Measurements from ENCODE around the gene KCNH1.

Gene KCNH1

DNA sequence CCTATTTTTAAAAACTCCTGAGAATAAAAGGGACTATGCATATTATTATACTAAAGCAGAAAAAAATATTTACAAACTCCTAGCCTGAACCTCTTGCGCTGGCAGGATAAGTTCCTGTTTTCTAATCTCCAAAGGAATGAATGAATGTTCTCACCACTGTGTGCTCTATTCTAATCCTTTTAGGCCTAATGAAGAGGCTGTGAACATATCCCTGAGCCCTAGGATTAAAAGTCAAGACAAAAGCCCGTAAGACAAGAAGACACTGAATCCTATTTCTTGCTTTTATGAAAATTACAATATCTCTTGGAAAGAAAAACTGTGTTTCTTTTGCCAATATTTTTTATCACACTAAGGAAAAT is 487.7 kb downstream of the KCNH1 start:
- DNase-seq (ENCODE audit: low read depth) = no peak

DNA sequence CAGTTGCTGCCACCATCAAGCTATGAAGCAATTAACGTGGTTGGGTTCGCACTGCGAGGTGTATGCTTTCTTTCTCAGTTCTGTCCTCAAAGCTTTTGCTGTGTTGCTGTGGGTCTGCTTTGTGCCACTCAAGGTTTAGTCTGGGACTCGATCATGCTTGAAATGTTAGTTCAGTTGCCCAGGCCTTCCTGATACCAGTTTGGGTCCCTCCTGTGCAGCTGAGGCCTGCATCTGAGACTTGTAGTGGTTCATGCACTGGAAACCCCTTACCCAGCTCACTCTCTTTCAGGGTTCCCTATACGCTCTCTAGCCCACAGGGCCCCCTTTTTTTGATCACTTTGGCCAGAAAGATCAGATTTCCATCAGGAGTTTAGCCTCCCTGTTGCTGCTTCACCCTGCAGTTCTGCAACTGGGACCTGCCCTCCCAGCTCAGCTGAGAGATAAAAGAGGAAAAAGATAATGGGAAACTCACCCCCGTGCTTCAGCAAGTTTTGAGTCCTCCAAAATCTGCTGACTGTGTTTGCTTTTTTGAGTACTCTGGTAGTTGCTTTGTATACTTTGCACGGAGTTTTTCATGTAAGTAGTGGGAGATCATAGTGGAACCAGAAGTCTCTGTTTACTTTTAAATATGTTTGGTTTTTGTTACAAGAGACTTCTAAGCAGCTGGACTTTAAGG is 488.2 kb downstream of the KCNH1 start:
- no peak for DNase-seq (ENCODE audit: low read depth)

DNA sequence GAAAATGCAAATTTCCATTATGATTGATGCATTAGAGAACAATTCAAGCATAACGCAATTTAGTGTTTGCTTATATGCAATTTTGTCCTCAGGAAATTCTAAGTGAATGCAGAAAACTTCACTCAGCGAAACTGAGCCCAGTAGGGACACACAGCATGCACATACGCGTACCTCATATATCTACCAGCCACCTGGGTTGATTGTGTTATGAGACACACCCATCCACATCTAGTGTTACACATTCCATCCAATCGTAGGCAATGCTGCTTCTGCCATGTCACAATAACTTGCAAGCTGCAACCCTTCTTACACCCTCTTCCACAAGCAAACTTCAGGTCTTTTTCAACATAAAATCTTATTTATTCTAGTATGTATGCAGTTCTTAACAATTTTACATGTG is 492.4 kb downstream of the KCNH1 start:
- DNase-seq (ENCODE audit: low read depth) = no peak

DNA sequence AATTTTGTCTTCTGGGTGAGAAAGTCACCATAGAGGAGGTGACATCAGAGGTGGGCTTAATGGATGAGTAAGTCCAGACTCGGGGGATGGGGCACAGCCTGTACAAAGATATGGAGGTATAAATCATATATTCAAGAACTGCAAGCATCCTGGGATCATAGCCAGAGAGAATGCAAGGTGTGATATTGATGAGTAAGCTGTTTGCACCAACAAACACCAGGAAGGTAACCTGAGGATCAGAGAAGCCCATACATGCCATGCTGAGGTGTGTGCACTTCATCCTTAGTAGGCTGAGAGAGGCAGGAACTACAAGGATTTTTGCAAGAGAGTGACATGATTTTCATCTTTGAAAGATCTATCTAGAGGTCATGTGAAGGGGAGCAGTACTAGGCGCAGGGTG is 498.8 kb downstream of the KCNH1 start:
- DNase-seq (ENCODE audit: low read depth) = no peak

DNA sequence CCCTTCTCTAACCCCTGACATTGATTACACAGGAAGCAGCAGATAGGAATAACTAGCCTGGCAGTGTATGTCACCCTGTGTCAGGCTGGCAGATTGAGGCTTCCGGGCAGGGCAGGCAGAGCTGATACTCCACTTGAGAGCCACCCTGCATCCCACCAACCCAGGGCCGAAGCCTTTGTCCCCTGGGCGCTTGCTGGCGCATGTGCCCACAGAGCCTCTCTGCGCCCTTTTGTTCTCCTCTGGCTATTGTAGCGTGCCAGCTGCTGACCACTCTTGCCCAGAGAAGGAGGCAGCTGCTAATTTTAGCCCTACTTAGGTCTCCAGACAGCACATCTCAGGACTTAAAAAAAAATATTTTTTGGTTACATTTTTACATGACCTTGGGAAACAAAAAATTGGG is 500.3 kb downstream of the KCNH1 start:
- DNase-seq (ENCODE audit: low read depth) = no peak

DNA sequence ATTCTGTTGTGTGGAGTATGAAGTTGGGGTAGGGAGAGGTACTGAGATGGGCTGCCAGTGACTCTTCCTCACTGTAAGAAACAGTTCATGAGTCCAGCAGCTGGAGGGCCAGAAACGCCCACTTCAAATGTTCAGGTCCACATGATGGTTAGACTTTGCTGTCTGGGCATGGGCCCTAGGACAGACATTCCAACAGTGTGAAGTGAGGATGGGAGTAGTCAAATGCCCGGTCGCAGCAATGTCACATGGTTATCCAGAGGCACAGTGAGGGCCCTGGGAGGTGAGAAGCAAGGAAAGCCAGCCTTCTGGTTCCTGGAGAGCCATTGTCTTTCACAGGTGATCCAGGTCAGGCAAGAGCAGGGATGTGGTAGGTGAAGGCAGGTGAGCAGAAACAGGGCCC is 500.8 kb downstream of the KCNH1 start:
- no peak for DNase-seq (ENCODE audit: low read depth)

DNA sequence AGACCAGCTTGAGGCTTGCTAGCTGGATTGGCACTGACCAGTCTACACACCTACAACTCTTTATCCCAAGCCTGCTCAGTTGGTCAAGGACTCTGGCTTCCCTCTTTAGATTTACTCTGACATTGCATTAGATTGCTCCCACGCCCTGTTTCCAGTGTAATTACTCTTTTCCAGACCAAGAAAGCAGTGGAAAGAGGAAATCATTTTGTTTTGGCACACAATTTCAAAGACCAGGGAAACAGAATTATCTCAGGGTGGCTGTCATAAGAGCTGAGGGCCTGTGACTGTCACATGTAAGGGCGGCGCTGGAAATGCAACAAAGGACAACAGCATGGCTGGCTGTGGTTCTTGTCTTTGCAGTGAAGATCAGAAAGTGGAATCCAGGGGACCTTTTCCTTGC is 502.5 kb downstream of the KCNH1 start:
- DNase-seq (ENCODE audit: low read depth) = no peak

DNA sequence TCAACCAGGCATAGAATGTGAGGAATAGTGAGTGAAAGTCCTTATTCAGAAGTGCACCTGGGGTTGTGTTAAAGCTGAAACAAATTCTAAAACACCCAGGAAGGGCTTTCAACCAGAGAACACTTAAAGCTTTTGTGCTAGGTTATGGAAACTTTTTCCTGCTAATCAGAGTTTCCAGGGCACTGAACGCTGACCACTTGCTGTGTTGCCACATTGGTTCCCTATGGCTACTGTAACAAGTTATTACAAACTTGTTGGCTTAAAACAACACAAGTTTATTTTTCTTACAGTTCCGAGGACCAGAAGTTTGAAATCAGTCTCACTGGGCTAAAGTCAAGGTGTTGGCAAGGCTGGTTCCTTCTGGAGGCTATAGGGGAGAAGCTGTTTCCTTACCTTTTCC is 504.7 kb downstream of the KCNH1 start:
- no peak for DNase-seq (ENCODE audit: low read depth)

DNA sequence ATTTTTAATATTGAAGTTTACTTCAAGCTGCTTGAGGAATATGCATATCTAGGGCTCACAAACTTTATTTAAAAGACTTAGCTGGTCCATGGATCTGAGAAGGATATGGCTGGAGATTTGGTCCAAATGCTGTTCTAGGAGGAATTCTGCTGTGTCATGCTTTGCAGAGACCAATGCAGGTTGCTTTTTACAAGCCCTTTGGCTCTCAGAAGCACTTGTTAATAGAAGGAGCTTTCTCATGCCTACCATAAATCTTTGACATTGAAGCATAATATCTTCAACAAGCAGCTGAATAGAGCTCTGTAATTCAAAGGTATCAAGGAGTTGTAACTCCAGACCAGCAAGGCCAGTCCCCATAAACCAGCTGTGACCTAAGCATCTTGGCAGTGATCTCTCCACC is 506.2 kb downstream of the KCNH1 start:
- no peak for DNase-seq (ENCODE audit: low read depth)

Data from HS-5 (cell line).